Muscle of arm (tissue), 14 donors: ENCODE measurements around the gene CACNG3. TPM values are rescaled to one million over a fixed set of nuclear protein-coding genes. Genes with fewer than 3 reads are reported as not detected.
"Not testable (repeated sequence)": the region's sequence is repeated elsewhere in the genome, so short reads cannot be mapped to it uniquely, and the experiment has no call there.

Source experiments
- DNase-seq: peaks from one replicate; pipeline ENCODE4 v3.0.0-alpha.2; 2013
- long read RNA-seq, 11 donors: transcript quantifications; one replicate each; lab custom pipeline, GENCODE V29; 2026
- polyA plus RNA-seq, 12 donors: library from polyadenylated mRNA; unstranded; fragments of 120-200 nt; gene quantifications; one replicate each; pipeline ENCODE4 v1.2.1, GENCODE V29; 2013; ENCODE audit not compliant: insufficient read length in 12 of 12

Gene CACNG3
- not detected for polyA plus RNA-seq
- long read RNA-seq, donor 1: 0 reads
- long read RNA-seq, donor 2: 0 reads
- long read RNA-seq, donor 3: 0 reads
- long read RNA-seq, donor 4: 0 reads
- long read RNA-seq, donor 5: 0 reads
- long read RNA-seq, donor 6: 0 reads
- long read RNA-seq, donor 7: 0 reads
- long read RNA-seq, donor 8: 0 reads
- long read RNA-seq, donor 9: 0 reads
- long read RNA-seq, donor 10: 0 reads
- long read RNA-seq, donor 11: 0 reads

GRCh38 chr16:24255456-24256371 lies at the start of gene CACNG3:
CACNG3 (plus strand) TSS chr16:24256335; CDS start chr16:24256755, 420 bp downstream.
- peak; percentile 31 for DNase-seq

GRCh38 chr16:24206926-24207325 lies 49.2 kb upstream of the CACNG3 start:
- DNase-seq: no peak

- no peak for DNase-seq
Observed at GRCh38 chr16:24208710-24209109, 47.4 kb upstream of the CACNG3 start.

GRCh38 chr16:24214992-24215391 lies 41.1 kb upstream of the CACNG3 start:
- DNase-seq: no peak

GRCh38 chr16:24216961-24217360 lies 39.2 kb upstream of the CACNG3 start:
- no peak for DNase-seq

- DNase-seq: no peak
Observed at GRCh38 chr16:24217461-24217860, 38.7 kb upstream of the CACNG3 start.

- DNase-seq: no peak
Observed at GRCh38 chr16:24218299-24218698, 37.8 kb upstream of the CACNG3 start.

GRCh38 chr16:24221219-24221618 lies 34.9 kb upstream of the CACNG3 start:
- DNase-seq: no peak

- DNase-seq: no peak
Observed at GRCh38 chr16:24228514-24228913, 27.6 kb upstream of the CACNG3 start.

GRCh38 chr16:24232936-24233335 lies 23.2 kb upstream of the CACNG3 start:
- DNase-seq: no peak

GRCh38 chr16:24234737-24235136 lies 21.4 kb upstream of the CACNG3 start:
- DNase-seq: no peak

- DNase-seq: no peak
Observed at GRCh38 chr16:24235806-24236205, 20.3 kb upstream of the CACNG3 start.

- not testable (repeated sequence) for DNase-seq
Observed at GRCh38 chr16:24238846-24239245, 17.3 kb upstream of the CACNG3 start.

GRCh38 chr16:24246911-24247607 lies 9.1 kb upstream of the CACNG3 start:
- no peak for DNase-seq

GRCh38 chr16:24253192-24253591 lies 2.9 kb upstream of the CACNG3 start:
- no peak for DNase-seq

- DNase-seq: no peak
Observed at GRCh38 chr16:24257958-24258357, 1.8 kb downstream of the CACNG3 start.

- DNase-seq: no peak
Observed at GRCh38 chr16:24258791-24259190, 2.7 kb downstream of the CACNG3 start.

- no peak for DNase-seq
Observed at GRCh38 chr16:24262816-24263215, 6.7 kb downstream of the CACNG3 start.

- no peak for DNase-seq
Observed at GRCh38 chr16:24270721-24271442, 14.7 kb downstream of the CACNG3 start.

GRCh38 chr16:24272379-24272778 lies 16.2 kb downstream of the CACNG3 start:
- DNase-seq: no peak

- DNase-seq: no peak
Observed at GRCh38 chr16:24273508-24274182, 17.5 kb downstream of the CACNG3 start.
